Measurements from ENCODE around the gene ELSPBP1.

DNA sequence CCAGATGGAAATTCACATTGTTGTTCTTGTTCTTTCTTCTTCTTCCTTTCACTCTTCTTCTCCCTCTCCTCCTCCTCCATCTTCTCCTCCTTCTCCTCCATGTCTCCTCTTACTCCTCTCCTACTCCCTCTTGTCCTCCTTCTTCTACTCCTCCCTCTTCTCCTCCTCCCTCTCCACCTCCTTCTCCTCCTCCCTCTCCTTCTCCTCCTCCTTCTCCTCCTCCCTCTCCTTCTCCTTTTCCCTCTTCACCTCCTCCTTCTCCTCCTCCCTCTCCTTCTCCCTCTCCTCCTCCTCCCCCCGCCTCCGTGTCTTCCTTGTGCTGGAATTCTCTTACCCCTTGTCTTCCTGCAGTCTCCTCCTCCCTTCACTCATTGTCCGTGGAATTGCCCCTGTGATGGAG, 31.0 kb downstream of the ELSPBP1 start:
- TF ChIP-seq ZNF211 (tag by site-specific recombination; IDR thresholded peaks at IDR 0.05; ENCODE audit: low read depth) (no peak), GLIS1 (tag by site-specific recombination; IDR thresholded peaks at IDR 0.05) (no peak)
